GM04504 (cell line): ENCODE results near the gene CGB7.

ENCODE experiments used
- DNase-seq: peaks from one replicate; pipeline ENCODE4 v3.0.0-alpha.2; 2012; ENCODE audit warnings: low read depth

Gene CGB7

GRCh38 chr19:49016067-49016839, 41.3 kb downstream of the CGB7 start:
- no peak for DNase-seq

GRCh38 chr19:49014870-49015255, 42.7 kb downstream of the CGB7 start:
- DNase-seq, result no peak

- DNase-seq, result no peak
Measured at GRCh38 chr19:49014123-49014869, 43.3 kb downstream of the CGB7 start.

- DNase-seq, result no peak
Measured at GRCh38 chr19:49011194-49011593, 46.4 kb downstream of the CGB7 start.

GRCh38 chr19:49010453-49010852, 47.1 kb downstream of the CGB7 start:
- no peak for DNase-seq

- no peak for DNase-seq
Measured at GRCh38 chr19:49009828-49010227, 47.7 kb downstream of the CGB7 start.

GRCh38 chr19:49006905-49007304, 50.6 kb downstream of the CGB7 start:
- DNase-seq, result no peak

- DNase-seq, result no peak
Measured at GRCh38 chr19:49004964-49005614, 52.5 kb downstream of the CGB7 start.
